Stimulated activated naive CD4-positive, alpha-beta T cell (primary cell): ENCODE results near the gene CPNE6.

Experiments used
- DNase-seq, 6 experiments: peaks; one replicate each; lab custom pipeline; 2025; lab: John Stamatoyannopoulos, UW

The CPNE6 gene

GRCh38 chr14:24054646-24055045, 16.7 kb upstream of the CPNE6 start:
- DNase-seq, result no peak

- DNase-seq, result no peak
Measured at GRCh38 chr14:24055971-24056799, 15.2 kb upstream of the CPNE6 start.

- no peak for DNase-seq
Measured at GRCh38 chr14:24056800-24057184, 14.6 kb upstream of the CPNE6 start.

- no peak for DNase-seq
Measured at GRCh38 chr14:24057271-24057670, 14.1 kb upstream of the CPNE6 start.

GRCh38 chr14:24057867-24058259, 13.5 kb upstream of the CPNE6 start:
- DNase-seq, result no peak

GRCh38 chr14:24058260-24058950, 13.0 kb upstream of the CPNE6 start:
- DNase-seq, result peak in 5 of 6 experiments; percentile 8 to 71 (median 45)

GRCh38 chr14:24058951-24059475, 12.3 kb upstream of the CPNE6 start:
- DNase-seq, result no peak

GRCh38 chr14:24059841-24060388, 11.4 kb upstream of the CPNE6 start:
- DNase-seq, result no peak

- DNase-seq, result no peak
Measured at GRCh38 chr14:24060443-24060842, 10.9 kb upstream of the CPNE6 start.

- DNase-seq, result no peak
Measured at GRCh38 chr14:24060984-24061913, 10.1 kb upstream of the CPNE6 start.

- DNase-seq, result no peak
Measured at GRCh38 chr14:24062216-24062980, 9.0 kb upstream of the CPNE6 start.

GRCh38 chr14:24063263-24063836, 8.0 kb upstream of the CPNE6 start:
- no peak for DNase-seq

GRCh38 chr14:24064091-24064795, 7.1 kb upstream of the CPNE6 start:
- no peak for DNase-seq

GRCh38 chr14:24064856-24065255, 6.5 kb upstream of the CPNE6 start:
- DNase-seq, result no peak

- no peak for DNase-seq
Measured at GRCh38 chr14:24065408-24065807, 6.0 kb upstream of the CPNE6 start.

GRCh38 chr14:24066496-24067132, 4.7 kb upstream of the CPNE6 start:
- no peak for DNase-seq

GRCh38 chr14:24067133-24068082, 4.0 kb upstream of the CPNE6 start:
- DNase-seq, result no peak

GRCh38 chr14:24068711-24069410, 2.5 kb upstream of the CPNE6 start:
- DNase-seq, result no peak
